ENCODE data around the gene PCOLCE2. TPM values are rescaled to one million over a fixed set of nuclear protein-coding genes. Genes with fewer than 3 reads are reported as not detected.
A peak's percentile ranks its signal among the peaks of the same experiment; 100 is the strongest.

PCOLCE2 gene
- total RNA-seq, 1 donor from 2014 or later: 12.1 TPM

GRCh38 chr3:142863930-142864920, 24.7 kb downstream of the PCOLCE2 start:
- no peak for DNase-seq (ENCODE audit: low read depth, low spot score)

GRCh38 chr3:142863010-142863817, 25.7 kb downstream of the PCOLCE2 start:
- no peak for DNase-seq (ENCODE audit: low read depth, low spot score)

GRCh38 chr3:142861926-142862325, 27.0 kb downstream of the PCOLCE2 start:
- DNase-seq (ENCODE audit: low read depth, low spot score): no peak

- no peak for DNase-seq (ENCODE audit: low read depth, low spot score)
Observed at GRCh38 chr3:142858043-142858442, 30.8 kb downstream of the PCOLCE2 start.

GRCh38 chr3:142857056-142857455, 31.8 kb downstream of the PCOLCE2 start:
- no peak for DNase-seq (ENCODE audit: low read depth, low spot score)

GRCh38 chr3:142853270-142854168, 35.4 kb downstream of the PCOLCE2 start:
- no peak for DNase-seq (ENCODE audit: low read depth, low spot score)

- no peak for DNase-seq (ENCODE audit: low read depth, low spot score)
Observed at GRCh38 chr3:142852009-142852408, 36.9 kb downstream of the PCOLCE2 start.

- peak; percentile 33 for DNase-seq (ENCODE audit: low read depth, low spot score)
Observed at GRCh38 chr3:142850395-142851023, 38.4 kb downstream of the PCOLCE2 start.

GRCh38 chr3:142849148-142849547, 39.7 kb downstream of the PCOLCE2 start:
- no peak for DNase-seq (ENCODE audit: low read depth, low spot score)

- DNase-seq (ENCODE audit: low read depth, low spot score): no peak
Observed at GRCh38 chr3:142846779-142847577, 41.9 kb downstream of the PCOLCE2 start.

GRCh38 chr3:142844339-142844977, 44.4 kb downstream of the PCOLCE2 start:
- DNase-seq (ENCODE audit: low read depth, low spot score): no peak

- DNase-seq (ENCODE audit: low read depth, low spot score): no peak
Observed at GRCh38 chr3:142839831-142840230, 49.1 kb downstream of the PCOLCE2 start.

- no peak for DNase-seq (ENCODE audit: low read depth, low spot score)
Observed at GRCh38 chr3:142837526-142837925, 51.4 kb downstream of the PCOLCE2 start.

- peak; percentile 46 for DNase-seq (ENCODE audit: low read depth, low spot score)
Observed at GRCh38 chr3:142828703-142829305, 60.1 kb downstream of the PCOLCE2 start.

- DNase-seq (ENCODE audit: low read depth, low spot score): no peak
Observed at GRCh38 chr3:142819179-142819578, 69.7 kb downstream of the PCOLCE2 start.

- no peak for DNase-seq (ENCODE audit: low read depth, low spot score)
Observed at GRCh38 chr3:142818651-142819050, 70.2 kb downstream of the PCOLCE2 start.

GRCh38 chr3:142817897-142818296, 71.0 kb downstream of the PCOLCE2 start:
- DNase-seq (ENCODE audit: low read depth, low spot score): no peak

GRCh38 chr3:142817356-142817755, 71.5 kb downstream of the PCOLCE2 start:
- no peak for DNase-seq (ENCODE audit: low read depth, low spot score)

- DNase-seq (ENCODE audit: low read depth, low spot score): no peak
Observed at GRCh38 chr3:142815803-142816202, 73.1 kb downstream of the PCOLCE2 start.

All from pulmonary artery endothelial cell (primary cell).